Lower leg skin (tissue), 3 donors: ENCODE data around the gene CFAP58.

Experiments
- CTCF ChIP-seq, 3 donors: fragments of 450-650 bp; IDR thresholded peaks; one replicate each; pipeline ENCODE4 v1.5.1; 2016; ENCODE audit warnings: antibody characterized with exemption in 3 of 3, mild to moderate bottlenecking in 3 of 3, moderate library complexity in 2 of 3
- POLR2A ChIP-seq, 2 donors: fragments of 450-650 bp; IDR thresholded peaks; one replicate each; pipeline ENCODE4 v1.6.1; 2016 to 2017; ENCODE audit warnings: antibody characterized with exemption in 2 of 2, mild to moderate bottlenecking in 1 of 2, moderate library complexity in 1 of 2

- TF ChIP-seq CTCF (IDR thresholded peaks at IDR 0.05), result no peak
- TF ChIP-seq POLR2A (IDR thresholded peaks at IDR 0.05), result no peak
Observed at GRCh38 chr10:104430360-104430759, 76.7 kb downstream of the CFAP58 start.
